K562 (cell line): ENCODE data around the gene OTUD5. TPM values are rescaled to one million over a fixed set of nuclear protein-coding genes. Genes with fewer than 3 reads are reported as not detected.

ENCODE experiments used
- E2F3 ChIP-seq: fragments of 250-450 bp; sonication (Bioruptor Pico); IDR thresholded peaks from 2 replicates; pipeline ENCODE4 v1.4.0; 2020; ENCODE audit warnings: mild to moderate bottlenecking
- ETV6 ChIP-seq, 3 experiments: fragments of 150-350 bp in 1 of 3; sonication (generic) in 1 of 3; formaldehyde crosslinking in 1 of 3; IDR thresholded peaks; 2 replicates each; pipeline versions ENCODE4 v1.6.1 to v1.8.0; 2014 to 2022; ENCODE audit warnings: borderline replicate concordance in 2 of 3, low read depth in 2 of 3, antibody characterized with exemption in 1 of 3, low read length in 1 of 3, mild to moderate bottlenecking in 1 of 3, missing genetic modification reagents in 1 of 3
- FOSL1 ChIP-seq: fragments of 200-800 bp; sonication (Bioruptor generic); conservative IDR thresholded peaks from 2 replicates; pipeline ENCODE4 v1.6.1; 2016; ENCODE audit warnings: missing genetic modification characterization, missing compliant biosample characterization
- HDAC1 ChIP-seq, 2 experiments: fragments of 450-650 bp; IDR thresholded peaks; 2 replicates each; pipeline ENCODE4 v1.6.1; 2016 to 2017; ENCODE audit warnings: inconsistent platforms in 1 of 2, mild to moderate bottlenecking in 1 of 2, moderate library complexity in 1 of 2
- RB1 ChIP-seq: fragments of 450-650 bp; IDR thresholded peaks from 2 replicates; pipeline ENCODE4 v1.6.1; 2017; ENCODE audit warnings: low read depth, mild to moderate bottlenecking
- RBM22 ChIP-seq: fragments of 200-400 bp; formaldehyde crosslinking; IDR thresholded peaks from 2 replicates; pipeline ENCODE4 v1.6.1; 2018; ENCODE audit warnings: low read length, low read depth; ENCODE audit not compliant: poor library complexity, severe bottlenecking
- SRSF1 ChIP-seq: fragments of 200-400 bp; formaldehyde crosslinking; IDR thresholded peaks from 2 replicates; pipeline ENCODE4 v1.6.1; 2017; ENCODE audit warnings: mild to moderate bottlenecking, low read depth, low read length, moderate library complexity
- ZNF830 ChIP-seq: fragments of 250-450 bp; sonication (Bioruptor Pico); IDR thresholded peaks from 2 replicates; pipeline ENCODE4 v1.5.0; 2021; ENCODE audit warnings: mild to moderate bottlenecking
- polyA plus RNA-seq, 8 experiments: library from polyadenylated mRNA; depleted of rRNA in 4 of 8; stranded (reverse) in 5 of 8; unstranded in 3 of 8; fragments of >200 nt; fragmentation: Nextera tagmentation in 2 of 8; fragmentation: Illumina TruSeq in 1 of 8; extraction: Ambion mirVana in 2 of 8; extraction: Trizol in 1 of 8; gene quantifications; 2 replicates each; pipeline versions ENCODE4 v1.2.1 to v1.2.3, GENCODE V29; 2011 to 2014; ENCODE audit warnings: inconsistent platforms in 1 of 8, missing spikeins in 1 of 8
- total RNA-seq, 7 experiments: library from RNA; depleted of rRNA in 6 of 7; stranded (reverse); fragments of >200 nt in 6 of 7; fragmentation: Illumina TruSeq in 2 of 7; extraction: Trizol in 2 of 7; gene quantifications; 2 replicates each; pipeline versions ENCODE4 v1.2.1 to v1.2.3, GENCODE V29; 2011 to 2021; ENCODE audit warnings: low replicate concordance in 1 of 7
- TF ChIP-seq, protein P1 (sequence below), 2 experiments: fragments of 450-650 bp; formaldehyde crosslinking in 1 of 2; IDR thresholded peaks; 2 replicates each; pipeline versions ENCODE4 v1.4.0 to v1.6.1; 2014 to 2020; ENCODE audit warnings: mild to moderate bottlenecking in 2 of 2, borderline replicate concordance in 1 of 2, low read depth in 1 of 2
- TF ChIP-seq, protein P2 (sequence below): fragments of 450-650 bp; IDR thresholded peaks from 2 replicates; pipeline ENCODE4 v1.6.1; 2014; ENCODE audit warnings: low read depth, mild to moderate bottlenecking, moderate library complexity, borderline replicate concordance
- TF ChIP-seq, protein P3 (sequence below), 2 experiments: IDR thresholded peaks; 2 replicates each; pipeline ENCODE4 v1.6.1; 2012; ENCODE audit warnings: improper control_type of control experiment in 2 of 2, low read depth in 2 of 2, low read length in 2 of 2, borderline replicate concordance in 1 of 2

The OTUD5 gene
- total and polyA plus RNA-seq, 9 of the 15 experiments (the other 6 are each of a cell fraction or from before 2014, with no cell fraction given): 3.6 to 102 (median 59.0) TPM

DNA sequence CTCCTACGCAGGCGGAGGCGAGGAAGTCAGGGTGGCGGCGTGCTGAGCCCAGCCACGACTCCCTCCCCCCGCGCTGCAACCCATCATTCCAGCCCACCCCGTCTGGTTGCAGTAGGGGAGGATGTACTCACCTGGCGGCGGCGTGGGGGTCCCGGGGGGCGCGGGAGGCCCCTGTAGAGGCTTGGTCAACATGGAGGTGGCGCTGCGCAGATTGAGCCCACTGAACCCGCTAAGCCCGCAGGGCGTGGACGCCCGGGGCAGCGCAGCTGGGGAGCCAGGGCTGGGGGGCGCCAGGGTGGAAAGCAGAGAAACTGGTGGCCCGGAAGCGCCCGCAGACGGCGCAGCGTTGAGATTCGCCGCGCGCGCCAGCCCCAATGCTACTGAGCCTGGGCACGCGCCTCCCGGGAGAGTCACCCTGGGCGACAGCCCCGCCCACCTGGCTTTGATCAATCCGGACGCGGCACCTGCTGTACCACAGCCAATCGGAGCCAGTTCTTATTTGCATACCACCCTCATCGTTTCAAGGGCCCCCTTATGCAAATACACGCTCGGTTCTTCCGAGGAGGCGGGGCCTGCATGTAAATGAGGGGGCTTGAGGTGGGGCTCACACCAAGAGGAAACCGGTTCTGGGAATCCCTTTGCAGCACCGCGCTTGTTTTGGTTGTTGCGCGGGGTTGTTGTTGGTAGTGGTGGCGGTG is 38.6 kb downstream of the OTUD5 start, which contains the start of gene PIM2 (continued):
- TF ChIP-seq, protein P1, sequence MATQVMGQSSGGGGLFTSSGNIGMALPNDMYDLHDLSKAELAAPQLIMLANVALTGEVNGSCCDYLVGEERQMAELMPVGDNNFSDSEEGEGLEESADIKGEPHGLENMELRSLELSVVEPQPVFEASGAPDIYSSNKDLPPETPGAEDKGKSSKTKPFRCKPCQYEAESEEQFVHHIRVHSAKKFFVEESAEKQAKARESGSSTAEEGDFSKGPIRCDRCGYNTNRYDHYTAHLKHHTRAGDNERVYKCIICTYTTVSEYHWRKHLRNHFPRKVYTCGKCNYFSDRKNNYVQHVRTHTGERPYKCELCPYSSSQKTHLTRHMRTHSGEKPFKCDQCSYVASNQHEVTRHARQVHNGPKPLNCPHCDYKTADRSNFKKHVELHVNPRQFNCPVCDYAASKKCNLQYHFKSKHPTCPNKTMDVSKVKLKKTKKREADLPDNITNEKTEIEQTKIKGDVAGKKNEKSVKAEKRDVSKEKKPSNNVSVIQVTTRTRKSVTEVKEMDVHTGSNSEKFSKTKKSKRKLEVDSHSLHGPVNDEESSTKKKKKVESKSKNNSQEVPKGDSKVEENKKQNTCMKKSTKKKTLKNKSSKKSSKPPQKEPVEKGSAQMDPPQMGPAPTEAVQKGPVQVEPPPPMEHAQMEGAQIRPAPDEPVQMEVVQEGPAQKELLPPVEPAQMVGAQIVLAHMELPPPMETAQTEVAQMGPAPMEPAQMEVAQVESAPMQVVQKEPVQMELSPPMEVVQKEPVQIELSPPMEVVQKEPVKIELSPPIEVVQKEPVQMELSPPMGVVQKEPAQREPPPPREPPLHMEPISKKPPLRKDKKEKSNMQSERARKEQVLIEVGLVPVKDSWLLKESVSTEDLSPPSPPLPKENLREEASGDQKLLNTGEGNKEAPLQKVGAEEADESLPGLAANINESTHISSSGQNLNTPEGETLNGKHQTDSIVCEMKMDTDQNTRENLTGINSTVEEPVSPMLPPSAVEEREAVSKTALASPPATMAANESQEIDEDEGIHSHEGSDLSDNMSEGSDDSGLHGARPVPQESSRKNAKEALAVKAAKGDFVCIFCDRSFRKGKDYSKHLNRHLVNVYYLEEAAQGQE (IDR thresholded peaks at IDR 0.05; ENCODE audit: borderline replicate concordance): peak; percentile 81
- TF ChIP-seq, protein P1 (CRISPR knock-in tag; IDR thresholded peaks at IDR 0.05; ENCODE audit: low read depth): no peak; the same call in 1 of the 2 replicates
- peak; percentile 36 for TF ChIP-seq RB1
- TF ChIP-seq SRSF1: no peak
- TF ChIP-seq, protein P2, sequence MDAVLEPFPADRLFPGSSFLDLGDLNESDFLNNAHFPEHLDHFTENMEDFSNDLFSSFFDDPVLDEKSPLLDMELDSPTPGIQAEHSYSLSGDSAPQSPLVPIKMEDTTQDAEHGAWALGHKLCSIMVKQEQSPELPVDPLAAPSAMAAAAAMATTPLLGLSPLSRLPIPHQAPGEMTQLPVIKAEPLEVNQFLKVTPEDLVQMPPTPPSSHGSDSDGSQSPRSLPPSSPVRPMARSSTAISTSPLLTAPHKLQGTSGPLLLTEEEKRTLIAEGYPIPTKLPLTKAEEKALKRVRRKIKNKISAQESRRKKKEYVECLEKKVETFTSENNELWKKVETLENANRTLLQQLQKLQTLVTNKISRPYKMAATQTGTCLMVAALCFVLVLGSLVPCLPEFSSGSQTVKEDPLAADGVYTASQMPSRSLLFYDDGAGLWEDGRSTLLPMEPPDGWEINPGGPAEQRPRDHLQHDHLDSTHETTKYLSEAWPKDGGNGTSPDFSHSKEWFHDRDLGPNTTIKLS: no peak
- no peak; a peak in 1 of 4 replicates for TF ChIP-seq HDAC1 (IDR thresholded peaks at IDR 0.05)
- TF ChIP-seq E2F3 (CRISPR knock-in tag): no peak
- no peak for TF ChIP-seq ETV6 (IDR thresholded peaks at IDR 0.05; ENCODE audit: borderline replicate concordance in 1 of 2, low read depth in 2 of 2, low read length in 1 of 2)
- no peak for TF ChIP-seq ETV6 (CRISPR knock-in tag; IDR thresholded peaks at IDR 0.05; ENCODE audit: borderline replicate concordance)
- TF ChIP-seq FOSL1: no peak
- peak; percentile 57; the same call in 1 of the 2 replicates for TF ChIP-seq ZNF830 (CRISPR knock-in tag)
- peak; percentile 61 for TF ChIP-seq RBM22
- TF ChIP-seq, protein P3, sequence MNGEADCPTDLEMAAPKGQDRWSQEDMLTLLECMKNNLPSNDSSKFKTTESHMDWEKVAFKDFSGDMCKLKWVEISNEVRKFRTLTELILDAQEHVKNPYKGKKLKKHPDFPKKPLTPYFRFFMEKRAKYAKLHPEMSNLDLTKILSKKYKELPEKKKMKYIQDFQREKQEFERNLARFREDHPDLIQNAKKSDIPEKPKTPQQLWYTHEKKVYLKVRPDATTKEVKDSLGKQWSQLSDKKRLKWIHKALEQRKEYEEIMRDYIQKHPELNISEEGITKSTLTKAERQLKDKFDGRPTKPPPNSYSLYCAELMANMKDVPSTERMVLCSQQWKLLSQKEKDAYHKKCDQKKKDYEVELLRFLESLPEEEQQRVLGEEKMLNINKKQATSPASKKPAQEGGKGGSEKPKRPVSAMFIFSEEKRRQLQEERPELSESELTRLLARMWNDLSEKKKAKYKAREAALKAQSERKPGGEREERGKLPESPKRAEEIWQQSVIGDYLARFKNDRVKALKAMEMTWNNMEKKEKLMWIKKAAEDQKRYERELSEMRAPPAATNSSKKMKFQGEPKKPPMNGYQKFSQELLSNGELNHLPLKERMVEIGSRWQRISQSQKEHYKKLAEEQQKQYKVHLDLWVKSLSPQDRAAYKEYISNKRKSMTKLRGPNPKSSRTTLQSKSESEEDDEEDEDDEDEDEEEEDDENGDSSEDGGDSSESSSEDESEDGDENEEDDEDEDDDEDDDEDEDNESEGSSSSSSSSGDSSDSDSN (IDR thresholded peaks at IDR 0.05; ENCODE audit: borderline replicate concordance in 1 of 2, low read depth in 2 of 2, low read length in 2 of 2): no peak
